ENCODE results near the gene CDK8.

Gene CDK8

GRCh38 chr13:26229080-26229615 is 24.8 kb upstream of the CDK8 start:
- H3K36me3 ChIP-seq (ENCODE audit: control insufficient read depth in 4 of 4, insufficient read depth in 4 of 4, low read length in 3 of 4): no peaks in the 10 kb centered on the region
- POLR2A ChIA-PET: interaction anchor here (0.6 kb wide), 1 partner anchor 253 kb away, joined by 3 read pairs; no protein-coding TSS in a partner anchor
- CTCF ChIA-PET: no interaction called here

GRCh38 chr13:26230703-26231102 is 23.2 kb upstream of the CDK8 start:
- no peaks in the 10 kb centered on the region for H3K27me3 ChIP-seq (replicated peaks in 2 of 5; ENCODE audit: control insufficient read depth in 4 of 5, insufficient read depth in 5 of 5, low read length in 4 of 5)
- ChIA-PET CTCF (interaction anchor here (0.7 kb wide), 1 partner anchor 10 kb away, joined by 3 read pairs; no protein-coding TSS in a partner anchor), POLR2A (no interaction called here)
- DNase-seq: peak in 1 of 3 donors; percentile 2
- WGBS (ENCODE audit: insufficient coverage): 79% methylated on average over 4 of the region's 6 CpGs
- H3K36me3 ChIP-seq (ENCODE audit: control insufficient read depth in 4 of 4, insufficient read depth in 4 of 4, low read length in 3 of 4): no peaks in the 10 kb centered on the region
- no peak overlapping the region for H3K4me3 ChIP-seq (ENCODE audit: control insufficient read depth in 1 of 7, extremely low read depth in 1 of 7, insufficient read depth in 4 of 7, low read depth in 2 of 7, low read length in 6 of 7)
- H3K9me3 ChIP-seq (ENCODE audit: control extremely low read depth in 1 of 5, control insufficient read depth in 4 of 5, insufficient read depth in 2 of 5, low read depth in 1 of 5, low read length in 4 of 5): no peaks in the 10 kb centered on the region
- no peaks in the 10 kb centered on the region for H3K4me1 ChIP-seq (ENCODE audit: control extremely low read depth in 1 of 4, control insufficient read depth in 4 of 4, insufficient read depth in 4 of 4, low read length in 3 of 4)
- no peak overlapping the region for H3K27ac ChIP-seq (ENCODE audit: insufficient read depth in 1 of 2, low read depth in 1 of 2, low read length in 2 of 2, poor library complexity in 1 of 2, severe bottlenecking in 2 of 2)

More at GRCh38 chr13:26229080-26229615, 24.8 kb upstream of the CDK8 start:
- Histone ChIP-seq H3K27ac (ENCODE audit: insufficient read depth in 1 of 2, low read depth in 1 of 2, low read length in 2 of 2, poor library complexity in 1 of 2, severe bottlenecking in 2 of 2) (no peak overlapping the region), H3K27me3 (replicated peaks in 2 of 5; ENCODE audit: control insufficient read depth in 4 of 5, insufficient read depth in 5 of 5, low read length in 4 of 5) (no peaks in the 10 kb centered on the region), H3K4me3 (ENCODE audit: control insufficient read depth in 1 of 7, extremely low read depth in 1 of 7, insufficient read depth in 4 of 7, low read depth in 2 of 7, low read length in 6 of 7) (no peak overlapping the region), H3K9me3 (ENCODE audit: control extremely low read depth in 1 of 5, control insufficient read depth in 4 of 5, insufficient read depth in 2 of 5, low read depth in 1 of 5, low read length in 4 of 5) (no peaks in the 10 kb centered on the region), H3K4me1 (ENCODE audit: control extremely low read depth in 1 of 4, control insufficient read depth in 4 of 4, insufficient read depth in 4 of 4, low read length in 3 of 4) (no peaks in the 10 kb centered on the region)
- 97% methylated on average over 6 of the region's 13 CpGs for WGBS (ENCODE audit: insufficient coverage)
- no peak for DNase-seq

- Histone ChIP-seq H3K4me1 (ENCODE audit: control extremely low read depth in 1 of 4, control insufficient read depth in 4 of 4, insufficient read depth in 4 of 4, low read length in 3 of 4) (no peaks in the 10 kb centered on the region), H3K27me3 (replicated peaks in 2 of 5; ENCODE audit: control insufficient read depth in 4 of 5, insufficient read depth in 5 of 5, low read length in 4 of 5) (peaks cover 0 to 5% (median 0%) of the 10 kb centered on the region in 5 experiments), H3K27ac (ENCODE audit: insufficient read depth in 1 of 2, low read depth in 1 of 2, low read length in 2 of 2, poor library complexity in 1 of 2, severe bottlenecking in 2 of 2) (no peak overlapping the region), H3K4me3 (ENCODE audit: control insufficient read depth in 1 of 7, extremely low read depth in 1 of 7, insufficient read depth in 4 of 7, low read depth in 2 of 7, low read length in 6 of 7) (no peak overlapping the region), H3K9me3 (ENCODE audit: control extremely low read depth in 1 of 5, control insufficient read depth in 4 of 5, insufficient read depth in 2 of 5, low read depth in 1 of 5, low read length in 4 of 5) (no peaks in the 10 kb centered on the region), H3K36me3 (ENCODE audit: control insufficient read depth in 4 of 4, insufficient read depth in 4 of 4, low read length in 3 of 4) (no peaks in the 10 kb centered on the region)
- WGBS (ENCODE audit: insufficient coverage): 82% methylated on average over 1 of the region's 1 CpG
- ChIA-PET CTCF (no interaction called here), POLR2A (no interaction called here)
- DNase-seq: no peak
These were observed 17.6 kb upstream of the CDK8 start for GRCh38 chr13:26236296-26236695.

GRCh38 chr13:26246154-26246553 is 7.8 kb upstream of the CDK8 start:
- ChIA-PET CTCF (no interaction called here), POLR2A (no interaction called here)
- H3K27ac ChIP-seq (ENCODE audit: insufficient read depth in 1 of 2, low read depth in 1 of 2, low read length in 2 of 2, poor library complexity in 1 of 2, severe bottlenecking in 2 of 2): no peak overlapping the region
- peaks cover 0 to 3% (median 0%) of the 10 kb centered on the region in 5 experiments for H3K9me3 ChIP-seq (ENCODE audit: control extremely low read depth in 1 of 5, control insufficient read depth in 4 of 5, insufficient read depth in 2 of 5, low read depth in 1 of 5, low read length in 4 of 5)
- no peaks in the 10 kb centered on the region for H3K36me3 ChIP-seq (ENCODE audit: control insufficient read depth in 4 of 4, insufficient read depth in 4 of 4, low read length in 3 of 4)
- WGBS (ENCODE audit: insufficient coverage): 93% methylated on average over 5 of the region's 5 CpGs
- no peak for DNase-seq
- no peaks in the 10 kb centered on the region for H3K4me1 ChIP-seq (ENCODE audit: control extremely low read depth in 1 of 4, control insufficient read depth in 4 of 4, insufficient read depth in 4 of 4, low read length in 3 of 4)
- H3K27me3 ChIP-seq (replicated peaks in 2 of 5; ENCODE audit: control insufficient read depth in 4 of 5, insufficient read depth in 5 of 5, low read length in 4 of 5): peaks cover 0 to under 1% (median 0%) of the 10 kb centered on the region in 5 experiments
- no peak overlapping the region for H3K4me3 ChIP-seq (ENCODE audit: control insufficient read depth in 1 of 7, extremely low read depth in 1 of 7, insufficient read depth in 4 of 7, low read depth in 2 of 7, low read length in 6 of 7)

- ChIA-PET POLR2A (no interaction called here), CTCF (interaction anchor here (1.0 kb wide), 1 partner anchor 250 kb away, joined by 4 read pairs; no protein-coding TSS in a partner anchor)
- DNase-seq: no peak
- Histone ChIP-seq H3K4me3 (ENCODE audit: control insufficient read depth in 1 of 7, extremely low read depth in 1 of 7, insufficient read depth in 4 of 7, low read depth in 2 of 7, low read length in 6 of 7) (no peak overlapping the region), H3K27ac (ENCODE audit: insufficient read depth in 1 of 2, low read depth in 1 of 2, low read length in 2 of 2, poor library complexity in 1 of 2, severe bottlenecking in 2 of 2) (no peak overlapping the region), H3K36me3 (ENCODE audit: control insufficient read depth in 4 of 4, insufficient read depth in 4 of 4, low read length in 3 of 4) (no peaks in the 10 kb centered on the region), H3K27me3 (replicated peaks in 2 of 5; ENCODE audit: control insufficient read depth in 4 of 5, insufficient read depth in 5 of 5, low read length in 4 of 5) (no peaks in the 10 kb centered on the region), H3K4me1 (ENCODE audit: control extremely low read depth in 1 of 4, control insufficient read depth in 4 of 4, insufficient read depth in 4 of 4, low read length in 3 of 4) (no peaks in the 10 kb centered on the region), H3K9me3 (ENCODE audit: control extremely low read depth in 1 of 5, control insufficient read depth in 4 of 5, insufficient read depth in 2 of 5, low read depth in 1 of 5, low read length in 4 of 5) (peaks cover 0 to 3% (median 0%) of the 10 kb centered on the region in 5 experiments)
- 100% methylated on average over 1 of the region's 2 CpGs for whole genome bisulfite sequencing (ENCODE audit: insufficient coverage)
These were observed 6.9 kb upstream of the CDK8 start for GRCh38 chr13:26247011-26247410.

- peak; percentile 24 to 58 (median 47) for DNase-seq
- Histone ChIP-seq H3K9me3 (ENCODE audit: control extremely low read depth in 1 of 5, control insufficient read depth in 4 of 5, insufficient read depth in 2 of 5, low read depth in 1 of 5, low read length in 4 of 5) (peaks cover 0 to 2% (median 0%) of the 10 kb centered on the region in 5 experiments), H3K36me3 (ENCODE audit: control insufficient read depth in 4 of 4, insufficient read depth in 4 of 4, low read length in 3 of 4) (no peaks in the 10 kb centered on the region), H3K27me3 (replicated peaks in 2 of 5; ENCODE audit: control insufficient read depth in 4 of 5, insufficient read depth in 5 of 5, low read length in 4 of 5) (no peaks in the 10 kb centered on the region), H3K4me3 (ENCODE audit: control insufficient read depth in 1 of 7, extremely low read depth in 1 of 7, insufficient read depth in 4 of 7, low read depth in 2 of 7, low read length in 6 of 7) (no peak overlapping the region), H3K27ac (ENCODE audit: insufficient read depth in 1 of 2, low read depth in 1 of 2, low read length in 2 of 2, poor library complexity in 1 of 2, severe bottlenecking in 2 of 2) (no peak overlapping the region), H3K4me1 (ENCODE audit: control extremely low read depth in 1 of 4, control insufficient read depth in 4 of 4, insufficient read depth in 4 of 4, low read length in 3 of 4) (no peaks in the 10 kb centered on the region)
- WGBS (ENCODE audit: insufficient coverage): 47% methylated on average over 2 of the region's 3 CpGs
- CTCF ChIA-PET: interaction anchor here (1.0 kb wide), 1 partner anchor 249 kb away, joined by 4 read pairs; no protein-coding TSS in a partner anchor
- POLR2A ChIA-PET: no interaction called here
These were observed 6.3 kb upstream of the CDK8 start for GRCh38 chr13:26247608-26248007.

GRCh38 chr13:26249551-26249950 is 4.4 kb upstream of the CDK8 start:
- H3K27me3 ChIP-seq (replicated peaks in 2 of 5; ENCODE audit: control insufficient read depth in 4 of 5, insufficient read depth in 5 of 5, low read length in 4 of 5): no peaks in the 10 kb centered on the region
- no peak for DNase-seq
- H3K4me1 ChIP-seq (ENCODE audit: control extremely low read depth in 1 of 4, control insufficient read depth in 4 of 4, insufficient read depth in 4 of 4, low read length in 3 of 4): peaks cover 0 to 3% (median 0%) of the 10 kb centered on the region in 4 experiments
- H3K36me3 ChIP-seq (ENCODE audit: control insufficient read depth in 4 of 4, insufficient read depth in 4 of 4, low read length in 3 of 4): no peaks in the 10 kb centered on the region
- ChIA-PET CTCF (no interaction called here), POLR2A (no interaction called here)
- no peaks in the 10 kb centered on the region for H3K9me3 ChIP-seq (ENCODE audit: control extremely low read depth in 1 of 5, control insufficient read depth in 4 of 5, insufficient read depth in 2 of 5, low read depth in 1 of 5, low read length in 4 of 5)
- H3K27ac ChIP-seq (ENCODE audit: insufficient read depth in 1 of 2, low read depth in 1 of 2, low read length in 2 of 2, poor library complexity in 1 of 2, severe bottlenecking in 2 of 2): no peak overlapping the region
- H3K4me3 ChIP-seq (ENCODE audit: control insufficient read depth in 1 of 7, extremely low read depth in 1 of 7, insufficient read depth in 4 of 7, low read depth in 2 of 7, low read length in 6 of 7): no peak overlapping the region
